GM10248 (cell line): ENCODE results near the gene TNK2.

ENCODE experiments used
- CTCF ChIA-PET: fragments of 300-600 bp; sonication (Branson Sonifier 250); formaldehyde crosslinking; extraction: SDS; loops from one replicate; lab custom pipeline; 2021; ENCODE audit warnings: antibody characterized with exemption; lab: Yijun Ruan, JAX
- POLR2A ChIA-PET: fragments of 350-650 bp; sonication (Branson Sonifier 250); formaldehyde crosslinking; extraction: SDS; loops from one replicate; lab custom pipeline; 2020; ENCODE audit warnings: antibody characterized with exemption; lab: Yijun Ruan, JAX
- DNase-seq: peaks from one replicate; pipeline ENCODE4 v3.0.0; 2012; ENCODE audit errors: extremely low spot score
- CTCF ChIP-seq: IDR thresholded peaks from 2 replicates; pipeline ENCODE4 v1.5.1; 2012; ENCODE audit warnings: mild to moderate bottlenecking, low read depth; ENCODE audit errors: extremely low read depth, missing control alignments, control extremely low read depth

TNK2 gene

DNA sequence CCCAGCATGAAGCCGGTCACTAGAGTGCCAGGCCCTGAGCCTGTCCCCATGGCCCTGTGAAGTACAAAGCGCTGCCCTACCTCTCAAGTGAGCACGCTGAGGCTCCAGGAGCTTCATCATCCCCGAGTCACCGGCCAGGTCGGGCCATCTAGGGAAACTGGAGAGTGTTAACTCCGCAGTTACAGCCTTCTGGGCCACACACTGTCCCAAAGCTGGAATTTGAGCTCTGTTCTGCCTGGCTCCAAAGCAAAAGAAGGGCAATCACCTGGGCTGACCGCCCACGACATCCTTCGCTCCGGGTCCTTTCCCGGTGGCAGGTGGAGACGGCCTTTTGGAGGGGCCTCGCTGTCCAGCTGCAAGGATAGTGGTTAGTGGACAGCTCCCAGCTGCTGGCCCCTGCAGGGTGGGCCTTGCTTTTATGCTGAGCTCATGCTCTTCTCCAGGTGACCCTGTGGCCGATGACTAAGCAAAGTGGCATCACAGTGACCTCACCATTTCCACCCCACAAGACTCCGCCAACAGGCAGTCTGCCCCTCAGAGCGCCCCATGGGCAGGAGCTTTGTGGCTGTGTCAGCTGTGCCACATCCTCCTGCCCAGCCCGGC lies 93.1 kb downstream of the TNK2 start:
- no peak for DNase-seq
- ChIA-PET POLR2A (interaction anchor here (0.5 kb wide), 2 partner anchors 21 to 108 kb away, joined by 3 read pairs; no protein-coding TSS in a partner anchor), CTCF (interaction anchor here (1.2 to 1.3 kb wide), 2 partner anchors 9 to 26 kb away, joined by 3 to 4 read pairs; no protein-coding TSS in a partner anchor)
- TF ChIP-seq CTCF: no peak

DNA sequence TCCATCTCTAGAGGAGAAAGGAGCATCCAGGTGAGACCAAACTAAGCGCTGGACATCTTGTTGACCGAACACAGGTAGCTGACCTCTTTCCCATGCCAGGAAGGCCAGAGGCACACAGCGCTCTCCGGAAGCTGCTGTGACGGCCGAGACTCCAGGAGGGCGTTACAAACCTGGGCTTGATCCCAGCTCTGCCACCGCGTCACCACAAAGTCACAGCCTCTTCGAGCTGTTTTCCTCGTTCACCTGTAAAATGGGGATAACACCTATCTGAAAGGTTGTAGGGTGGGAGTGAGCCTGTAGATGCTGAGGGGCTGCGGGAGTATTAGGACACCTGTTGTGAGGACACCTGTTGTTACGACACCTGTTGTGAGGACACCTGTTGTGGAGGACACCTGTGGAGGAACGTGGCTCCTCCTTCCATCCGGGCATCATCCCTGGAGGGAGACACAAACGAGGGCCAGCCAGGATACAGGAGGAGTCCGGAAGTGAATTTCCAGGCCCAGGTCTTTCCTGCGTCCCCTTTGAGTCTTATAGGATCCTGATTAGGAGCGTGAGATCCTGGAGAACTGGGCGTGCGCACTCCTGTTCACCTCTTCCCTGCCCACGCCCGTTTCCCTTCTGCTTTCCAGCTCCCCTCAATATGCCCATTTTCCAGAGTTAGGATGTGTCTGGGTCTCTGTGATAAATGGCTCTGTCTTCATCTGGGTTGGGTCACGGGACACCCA lies 94.3 kb downstream of the TNK2 start:
- no peak for TF ChIP-seq CTCF

More for the DNA sequence above, 94.3 kb downstream of the TNK2 start:
- no peak for DNase-seq
- CTCF ChIA-PET: interaction anchor here (1.1 to 1.4 kb wide), 2 partner anchors 15 to 36 kb away, joined by 3 to 5 read pairs; no protein-coding TSS in a partner anchor
- POLR2A ChIA-PET: no interaction called here
